GM23338 (cell line): ENCODE data around the gene FRAT1. TPM values are rescaled to one million over a fixed set of nuclear protein-coding genes. Genes with fewer than 3 reads are reported as not detected.

Experiments
- ATAC-seq: fragments of 200-7000 bp; cut with Tn5 transposase; 3 replicates; pipeline ENCODE4 v1.9.1; 2020
- DNase-seq: peaks from one replicate; pipeline ENCODE4 v3.0.0-alpha.2; 2015; ENCODE audit warnings: low spot score
- H2AFZ ChIP-seq: fragments of 200-600 bp; sonication (generic); 2 replicates; pipeline ENCODE4 v1.8.0; 2016; ENCODE audit warnings: antibody characterized with exemption, mild to moderate bottlenecking, moderate library complexity
- H3F3A ChIP-seq: fragments of 200-600 bp; sonication (generic); replicated peaks from 2 replicates; pipeline ENCODE4 v1.8.0; 2017; ENCODE audit warnings: antibody characterized with exemption, mixed run types, low read depth
- H3K27ac ChIP-seq: fragments of 200-600 bp; sonication (generic); 2 replicates; pipeline ENCODE4 v1.6.1; 2016; ENCODE audit warnings: low read depth
- H3K27me3 ChIP-seq: fragments of 200-600 bp; sonication (generic); 2 replicates; pipeline ENCODE4 v1.8.0; 2016; ENCODE audit warnings: mild to moderate bottlenecking, mixed run types, moderate library complexity; ENCODE audit not compliant: insufficient read depth
- H3K36me3 ChIP-seq: fragments of 200-600 bp; sonication (generic); 2 replicates; pipeline ENCODE4 v1.8.0; 2016; ENCODE audit warnings: mild to moderate bottlenecking; ENCODE audit not compliant: insufficient read depth
- H3K4me1 ChIP-seq: fragments of 200-600 bp; sonication (generic); 2 replicates; pipeline ENCODE4 v1.8.0; 2016; ENCODE audit warnings: mild to moderate bottlenecking, moderate library complexity; ENCODE audit not compliant: insufficient read depth
- H3K4me2 ChIP-seq: fragments of 200-600 bp; sonication (generic); 2 replicates; pipeline ENCODE4 v1.7.1; 2017; ENCODE audit warnings: mixed run types
- H3K4me3 ChIP-seq: fragments of 200-600 bp; sonication (generic); 2 replicates; pipeline ENCODE4 v1.6.1; 2016; ENCODE audit warnings: mixed run types
- H3K79me2 ChIP-seq: fragments of 200-600 bp; sonication (generic); replicated peaks from 2 replicates; pipeline ENCODE4 v1.8.0; 2017; ENCODE audit warnings: mild to moderate bottlenecking; ENCODE audit not compliant: insufficient read depth
- H3K9me2 ChIP-seq: fragments of 200-600 bp; sonication (generic); 2 replicates; pipeline ENCODE4 v1.8.0; 2017; ENCODE audit not compliant: insufficient read depth
- H4K20me1 ChIP-seq: fragments of 200-600 bp; sonication (generic); replicated peaks from 2 replicates; pipeline ENCODE4 v1.8.0; 2017; ENCODE audit warnings: mild to moderate bottlenecking; ENCODE audit not compliant: insufficient read depth
- H3K27ac Mint-ChIP-seq: 2 replicates; pipeline ENCODE4 v1.8.0; 2020; ENCODE audit warnings: inconsistent platforms, mild to moderate bottlenecking, moderate library complexity, mixed read lengths
- H3K27me3 Mint-ChIP-seq: 3 replicates; pipeline ENCODE4 v1.8.0; 2022; ENCODE audit warnings: low read depth, mild to moderate bottlenecking, moderate library complexity, mixed read lengths, inconsistent platforms; ENCODE audit not compliant: insufficient read depth, poor library complexity
- H3K36me3 Mint-ChIP-seq: 3 replicates; pipeline ENCODE4 v1.8.0; 2021; ENCODE audit warnings: low read depth, mild to moderate bottlenecking, inconsistent platforms, moderate library complexity, mixed read lengths
- H3K4me1 Mint-ChIP-seq: 3 replicates; pipeline ENCODE4 v1.8.0; 2020; ENCODE audit warnings: mild to moderate bottlenecking, inconsistent platforms, mixed read lengths
- H3K4me3 Mint-ChIP-seq: 3 replicates; pipeline ENCODE4 v1.8.0; 2021; ENCODE audit warnings: moderate library complexity, mild to moderate bottlenecking, inconsistent platforms, mixed read lengths
- H3K9me3 Mint-ChIP-seq: 3 replicates; pipeline ENCODE4 v1.8.0; 2020; ENCODE audit warnings: moderate library complexity, mild to moderate bottlenecking, inconsistent platforms, mixed read lengths
- CREB1 ChIP-seq: fragments of 250-450 bp; sonication (Bioruptor Pico); IDR thresholded peaks from 2 replicates; pipeline ENCODE4 v1.5.0; 2020; ENCODE audit warnings: low read depth, mild to moderate bottlenecking, moderate library complexity
- CTCF ChIP-seq, 2 experiments: fragments of 200-600 bp in 1 of 2; sonication (generic) in 1 of 2; conservative IDR thresholded peaks; 2 replicates each; pipeline versions ENCODE4 v1.5.1 to v1.6.1; 2016 to 2017; ENCODE audit warnings: antibody characterized with exemption in 2 of 2, low read depth in 2 of 2, mild to moderate bottlenecking in 2 of 2, moderate library complexity in 1 of 2
- EZH2 ChIP-seq: fragments of 200-600 bp; sonication (generic); IDR thresholded peaks from one replicate; pipeline ENCODE4 v1.8.0; 2017; ENCODE audit warnings: antibody characterized with exemption, mild to moderate bottlenecking, low read depth; ENCODE audit not compliant: unreplicated experiment
- EZH2phosphoT487 ChIP-seq: fragments of 200-600 bp; sonication (generic); IDR thresholded peaks from one replicate; pipeline ENCODE4 v1.8.1; 2018; ENCODE audit warnings: antibody characterized with exemption; ENCODE audit not compliant: unreplicated experiment
- JUNB ChIP-seq: IDR thresholded peaks from one replicate; pipeline ENCODE4 v1.6.1; 2016; ENCODE audit warnings: antibody characterized with exemption; ENCODE audit not compliant: unreplicated experiment
- NANOG ChIP-seq: IDR thresholded peaks from 2 replicates; pipeline ENCODE4 v1.6.1; 2016; ENCODE audit warnings: antibody characterized with exemption, borderline replicate concordance
- POLR2AphosphoS5 ChIP-seq: IDR thresholded peaks from 2 replicates; pipeline ENCODE4 v1.6.1; 2016; ENCODE audit warnings: antibody characterized with exemption, low read depth
- REST ChIP-seq: IDR thresholded peaks from one replicate; pipeline ENCODE4 v1.6.1; 2018; ENCODE audit warnings: antibody characterized with exemption; ENCODE audit not compliant: unreplicated experiment
- STAT1 ChIP-seq: IDR thresholded peaks from one replicate; pipeline ENCODE4 v1.6.1; 2016; ENCODE audit warnings: antibody characterized with exemption; ENCODE audit not compliant: unreplicated experiment
- ZNF114 ChIP-seq: fragments of 250-450 bp; sonication (Bioruptor Pico); IDR thresholded peaks from 2 replicates; pipeline ENCODE4 v1.5.0; 2020; ENCODE audit warnings: mild to moderate bottlenecking, moderate library complexity
- ZNF331 ChIP-seq: fragments of 250-450 bp; sonication (Bioruptor Pico); IDR thresholded peaks from 2 replicates; pipeline ENCODE4 v1.5.0; 2020; ENCODE audit warnings: low read depth, mild to moderate bottlenecking, moderate library complexity
- ZNF462 ChIP-seq: fragments of 250-450 bp; sonication (Bioruptor Pico); IDR thresholded peaks from 2 replicates; pipeline ENCODE4 v1.5.0; 2020; ENCODE audit warnings: mild to moderate bottlenecking, moderate library complexity
- polyA plus RNA-seq: library from polyadenylated mRNA; unstranded; fragments of >200 nt; fragmentation: Nextera tagmentation; extraction: Ambion mirVana; gene quantifications from 2 replicates; pipeline ENCODE4 v1.2.1, GENCODE V29; 2016
- total RNA-seq: library from RNA; depleted of rRNA; stranded (reverse); fragments of >200 nt; shearing (Covaris generic); gene quantifications from 2 replicates; pipeline ENCODE4 v1.2.3, GENCODE V29; 2014
- TF ChIP-seq, protein P1 (sequence below): IDR thresholded peaks from 2 replicates; pipeline ENCODE4 v1.6.1; 2016; ENCODE audit warnings: antibody characterized with exemption

The FRAT1 gene
- total and polyA plus RNA-seq, 2 experiments from 2014 or later = 1.4 to 8.5 TPM

- no peak for TF ChIP-seq ZNF462 (CRISPR knock-in tag)
Observed at GRCh38 chr10:97365761-97366351, 46.8 kb downstream of the FRAT1 start (continued).

DNA sequence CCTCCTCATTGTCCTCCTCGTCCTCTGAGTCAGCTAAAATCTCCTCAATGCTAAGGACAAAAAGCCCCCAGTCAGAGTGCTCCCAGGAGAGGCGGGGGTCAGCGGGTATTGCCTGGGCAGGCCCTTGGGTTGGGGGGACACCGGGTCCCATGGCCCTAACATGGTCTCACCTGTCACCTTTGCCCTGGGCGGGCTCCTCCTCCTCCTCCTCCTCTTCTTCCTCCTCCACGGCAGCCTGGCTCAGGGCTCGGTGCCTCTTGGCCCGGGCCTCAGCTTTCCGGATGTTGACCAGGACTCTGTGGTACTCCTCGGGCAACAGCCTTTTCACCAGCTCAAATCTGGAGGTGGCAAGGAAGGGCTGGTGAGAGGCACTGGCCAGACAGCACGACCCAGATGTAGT lies 47.5 kb downstream of the FRAT1 start:
- ATAC-seq (no peak), DNase-seq (no peak)
- Histone ChIP-seq H3K36me3 (peaks cover 18% of the 10 kb centered on the region), H3F3A (0 out of 2 replicates have a peak, but pooled peaks cover 4% of the 10 kb centered on the region), H3K27me3 (no peaks in the 10 kb centered on the region), H3K4me2 (no peak overlapping the region), H3K9me2 (no peaks in the 10 kb centered on the region), H3K4me1 (no peaks in the 10 kb centered on the region), H3K4me3 (no peak overlapping the region), H3K27ac (no peak overlapping the region), H2AFZ (no peak overlapping the region), H3K79me2 (no peaks in the 10 kb centered on the region), H4K20me1 (no peaks in the 10 kb centered on the region; the same call in 1 of the 2 replicates)
- H3K36me3 Mint-ChIP-seq = peaks cover 79% of the 10 kb centered on the region
- peaks cover 8% of the 10 kb centered on the region for H3K27me3 Mint-ChIP-seq
- H3K4me1 Mint-ChIP-seq = no peaks in the 10 kb centered on the region; the same call in 2 of the 3 replicates
- H3K4me3 Mint-ChIP-seq = no peak overlapping the region
- no peak overlapping the region for H3K27ac Mint-ChIP-seq
- no peaks in the 10 kb centered on the region; the same call in 2 of the 3 replicates for H3K9me3 Mint-ChIP-seq
- TF ChIP-seq POLR2AphosphoS5 = no peak
- TF ChIP-seq STAT1 = no peak
- no peak for TF ChIP-seq ZNF331 (CRISPR knock-in tag)
- no peak for TF ChIP-seq JUNB
- TF ChIP-seq ZNF114 (CRISPR knock-in tag) = no peak
- TF ChIP-seq REST = no peak
- TF ChIP-seq EZH2 = no peak
- no peak for TF ChIP-seq CREB1
- no peak for TF ChIP-seq NANOG
- TF ChIP-seq EZH2phosphoT487 = no peak
- no peak for TF ChIP-seq CTCF (conservative IDR thresholded peaks at IDR 0.05; ENCODE audit: low read depth in 2 of 2)
- TF ChIP-seq, protein P1, sequence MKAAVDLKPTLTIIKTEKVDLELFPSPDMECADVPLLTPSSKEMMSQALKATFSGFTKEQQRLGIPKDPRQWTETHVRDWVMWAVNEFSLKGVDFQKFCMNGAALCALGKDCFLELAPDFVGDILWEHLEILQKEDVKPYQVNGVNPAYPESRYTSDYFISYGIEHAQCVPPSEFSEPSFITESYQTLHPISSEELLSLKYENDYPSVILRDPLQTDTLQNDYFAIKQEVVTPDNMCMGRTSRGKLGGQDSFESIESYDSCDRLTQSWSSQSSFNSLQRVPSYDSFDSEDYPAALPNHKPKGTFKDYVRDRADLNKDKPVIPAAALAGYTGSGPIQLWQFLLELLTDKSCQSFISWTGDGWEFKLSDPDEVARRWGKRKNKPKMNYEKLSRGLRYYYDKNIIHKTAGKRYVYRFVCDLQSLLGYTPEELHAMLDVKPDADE = no peak
